Measurements from ENCODE around the gene ZNF438. TPM values are rescaled to one million over a fixed set of nuclear protein-coding genes. Genes with fewer than 3 reads are reported as not detected.

The ZNF438 gene
- total and polyA plus RNA-seq, 2 of the 8 experiments (the other 6 are each of a cell fraction or from before 2014, with no cell fraction given), result 0.95 to 1.7 TPM

DNA sequence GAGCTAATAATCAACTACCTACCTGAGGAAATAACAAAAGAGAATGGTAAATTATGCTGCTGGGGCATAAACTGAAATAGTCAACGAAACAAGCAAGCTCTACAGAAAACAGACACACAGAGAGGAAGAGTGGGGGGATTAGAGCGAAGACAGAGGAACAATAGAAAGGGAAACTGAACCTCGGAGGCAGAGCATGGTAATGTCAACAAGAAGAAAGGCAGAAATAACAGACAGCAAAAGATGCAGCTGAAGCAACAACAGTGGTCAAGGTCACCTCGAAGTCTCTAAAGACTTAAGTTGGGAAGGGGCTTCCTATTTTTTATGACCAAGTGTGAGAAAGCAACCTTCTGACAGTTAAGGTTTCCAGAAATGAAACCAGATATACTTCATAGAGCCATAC lies 177.0 kb downstream of the ZNF438 start (continued):
- TF ChIP-seq RBBP5 (IDR thresholded peaks at IDR 0.05; ENCODE audit: borderline replicate concordance, low read depth, low read length) (no peak), EP300 (IDR thresholded peaks at IDR 0.05; ENCODE audit: borderline replicate concordance in 1 of 2, low read depth in 2 of 2, low read length in 2 of 2) (no peak)
